HG03097 (cell line): Measurements from ENCODE around the gene VPS16.
"Not testable (repeated sequence)": the region's sequence is repeated elsewhere in the genome, so short reads cannot be mapped to it uniquely, and the experiment has no call there.

Experiments used
- ATAC-seq: cut with Tn5 transposase; IDR thresholded peaks from one replicate; pipeline ENCODE4 v1.9.1; 2021; ENCODE audit not compliant: unreplicated experiment, low FRiP score

The VPS16 gene

DNA sequence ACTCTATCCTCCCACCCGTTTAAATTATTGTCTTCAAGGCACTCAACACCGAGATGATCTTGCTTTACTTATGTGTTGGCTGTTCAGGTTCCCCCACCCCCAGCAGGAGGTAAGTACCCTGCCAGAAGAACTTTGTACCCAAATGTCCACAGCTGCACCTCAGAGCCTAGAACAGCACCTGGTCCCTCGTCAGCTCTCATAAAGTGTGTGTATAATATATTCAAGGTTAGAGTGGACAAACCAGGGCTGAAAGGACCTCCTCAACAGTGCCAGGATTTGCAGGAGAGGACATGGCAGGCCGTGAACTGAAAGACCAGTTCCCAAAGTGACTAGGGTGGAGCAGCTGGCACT is 34.2 kb upstream of the VPS16 start:
- ATAC-seq = no peak

DNA sequence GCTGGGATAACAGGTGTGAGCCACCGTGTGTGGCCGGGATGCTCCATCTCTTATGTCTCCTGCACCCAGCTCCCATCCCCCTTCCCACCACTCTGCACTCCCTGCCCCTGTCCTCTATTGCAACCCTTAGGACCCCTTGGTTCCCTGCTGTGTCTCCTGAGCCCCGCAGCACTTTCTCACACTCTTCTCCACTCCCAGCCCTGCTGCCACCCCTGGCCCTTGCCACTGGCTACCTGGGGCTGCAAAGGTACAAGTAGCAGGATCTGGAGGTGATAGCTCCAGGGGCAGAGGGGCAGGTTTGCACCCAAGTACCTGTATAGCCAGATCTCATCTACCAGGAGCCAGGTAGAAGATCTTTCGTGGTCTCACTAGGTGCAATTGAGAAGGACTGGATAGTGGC is 33.5 kb upstream of the VPS16 start:
- ATAC-seq = no peak

DNA sequence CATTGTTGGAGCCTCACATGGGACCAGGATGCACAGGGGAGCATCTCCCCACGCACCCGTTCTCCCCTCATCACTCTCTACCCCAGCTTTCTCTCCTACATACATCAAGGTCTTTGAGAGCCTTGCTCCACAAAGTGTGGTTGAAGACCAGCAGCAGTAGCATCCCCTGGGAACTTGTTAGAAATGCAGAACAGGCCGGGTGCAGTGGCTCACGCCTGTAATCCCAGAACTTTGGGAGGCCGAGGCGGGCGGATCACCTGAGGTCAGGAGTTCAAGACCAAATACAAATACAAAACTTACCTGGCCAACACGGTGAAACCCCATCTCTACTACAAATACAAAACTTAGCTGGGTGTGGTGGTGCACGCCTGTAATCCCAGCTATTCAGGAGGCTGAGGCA is 32.6 kb upstream of the VPS16 start:
- not testable (repeated sequence) for ATAC-seq

DNA sequence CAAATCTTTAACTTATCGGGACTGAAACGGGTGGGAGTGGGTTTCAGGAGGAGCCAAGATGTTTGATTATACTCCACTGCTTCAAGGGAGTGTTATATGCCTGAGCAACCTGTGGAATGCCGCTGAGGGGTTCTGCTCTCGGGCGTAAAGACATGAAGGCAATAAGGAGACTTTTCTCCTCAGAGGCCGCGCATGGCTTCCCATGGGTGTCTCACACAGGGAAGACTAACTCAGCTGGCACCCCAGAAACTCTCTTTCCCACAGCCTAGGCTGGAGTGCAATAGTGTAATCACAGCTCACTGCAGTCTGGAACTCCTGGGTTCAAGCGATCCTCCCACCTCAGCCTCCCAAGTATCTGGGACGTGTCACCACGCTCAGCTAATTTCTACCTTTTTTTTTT is 30.9 kb upstream of the VPS16 start:
- ATAC-seq = no peak

DNA sequence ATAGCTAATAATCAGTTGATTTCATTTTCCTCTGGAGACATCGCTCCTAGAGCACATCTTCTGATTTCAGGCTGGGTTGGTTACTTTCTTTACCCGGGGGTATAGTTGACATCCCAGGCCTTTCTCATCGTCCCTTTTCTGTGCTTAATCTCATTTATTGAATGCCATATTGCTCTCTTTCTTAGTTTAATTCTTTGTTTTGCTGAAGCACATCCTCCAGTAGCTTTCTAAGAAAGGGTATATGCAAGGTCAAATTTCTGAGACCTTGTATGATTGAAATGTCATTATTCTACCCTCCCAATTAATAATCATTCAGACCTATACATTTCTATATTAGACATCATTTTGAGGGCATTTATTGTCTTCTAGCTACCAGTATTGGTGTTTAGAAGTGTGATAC is 28.4 kb upstream of the VPS16 start:
- ATAC-seq = no peak

DNA sequence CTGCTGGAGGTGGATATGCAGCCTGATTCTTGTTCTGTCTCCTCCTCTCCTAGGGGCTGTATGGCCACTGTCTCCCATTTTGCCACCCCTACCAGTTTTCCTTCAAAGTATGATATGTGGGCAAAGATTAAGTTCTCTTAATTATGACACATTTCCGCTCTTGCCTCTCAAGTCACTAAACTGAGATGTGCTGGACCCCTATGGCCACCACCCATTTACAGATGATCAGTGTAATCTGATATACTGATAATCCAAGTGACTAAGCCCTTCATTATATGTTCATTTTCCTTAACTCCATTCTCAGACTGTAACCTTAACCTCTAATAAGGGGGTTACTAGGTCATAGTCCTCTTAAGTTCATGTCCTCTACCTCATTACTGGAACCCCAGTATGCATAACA is 26.5 kb upstream of the VPS16 start:
- ATAC-seq = no peak

DNA sequence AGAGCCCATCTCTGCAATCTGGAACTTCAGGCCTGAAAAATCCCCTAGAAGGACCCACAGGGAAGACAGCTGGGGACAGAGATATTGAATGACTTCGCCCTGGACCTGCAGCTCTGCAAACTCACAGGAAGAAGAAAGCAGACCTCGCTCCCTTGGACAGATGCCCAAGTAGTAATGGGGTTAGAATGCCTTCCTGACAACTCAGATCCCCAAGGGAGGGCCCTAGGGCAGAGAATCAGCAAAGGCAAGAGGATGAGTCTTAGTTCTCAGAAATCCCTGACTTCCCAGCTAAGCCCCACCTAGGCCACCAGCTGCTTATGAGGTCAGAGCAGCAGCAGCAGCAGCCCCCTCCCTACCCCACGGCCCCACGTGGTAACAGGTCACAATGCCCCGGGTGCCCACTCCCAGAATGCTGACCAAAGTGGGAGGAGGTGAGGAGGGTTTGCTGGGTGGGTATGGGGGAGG is 25.9 kb upstream of the VPS16 start, which contains the start of gene C20orf141:
C20orf141 (plus strand) TSS at position 401 of the 465 bp plus-strand sequence. CDS start 198 bp downstream, outside the sequence.
- ATAC-seq = no peak

DNA sequence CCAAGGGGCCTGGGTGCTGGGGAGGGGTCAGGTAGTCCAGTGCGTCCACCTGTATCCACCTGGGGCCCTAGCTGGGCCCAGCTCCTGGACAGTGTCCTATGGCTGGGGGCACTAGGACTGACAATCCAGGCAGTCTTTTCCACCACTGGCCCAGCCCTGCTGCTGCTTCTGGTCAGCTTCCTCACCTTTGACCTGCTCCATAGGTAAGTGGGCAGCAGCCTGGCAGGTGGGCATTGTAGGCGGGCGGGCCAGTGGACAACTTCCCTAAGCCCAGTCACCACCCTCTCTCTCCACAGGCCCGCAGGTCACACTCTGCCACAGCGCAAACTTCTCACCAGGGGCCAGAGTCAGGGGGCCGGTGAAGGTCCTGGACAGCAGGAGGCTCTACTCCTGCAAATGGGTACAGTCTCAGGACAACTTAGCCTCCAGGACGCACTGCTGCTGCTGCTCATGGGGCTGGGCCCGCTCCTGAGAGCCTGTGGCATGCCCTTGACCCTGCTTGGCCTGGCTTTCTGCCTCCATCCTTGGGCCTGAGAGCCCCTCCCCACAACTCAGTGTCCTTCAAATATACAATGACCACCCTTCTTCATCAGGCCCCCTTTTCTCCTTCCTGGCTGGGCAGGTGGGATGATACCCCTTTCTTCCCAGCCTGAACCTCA is 25.2 kb upstream of the VPS16 start:
- no peak for ATAC-seq

DNA sequence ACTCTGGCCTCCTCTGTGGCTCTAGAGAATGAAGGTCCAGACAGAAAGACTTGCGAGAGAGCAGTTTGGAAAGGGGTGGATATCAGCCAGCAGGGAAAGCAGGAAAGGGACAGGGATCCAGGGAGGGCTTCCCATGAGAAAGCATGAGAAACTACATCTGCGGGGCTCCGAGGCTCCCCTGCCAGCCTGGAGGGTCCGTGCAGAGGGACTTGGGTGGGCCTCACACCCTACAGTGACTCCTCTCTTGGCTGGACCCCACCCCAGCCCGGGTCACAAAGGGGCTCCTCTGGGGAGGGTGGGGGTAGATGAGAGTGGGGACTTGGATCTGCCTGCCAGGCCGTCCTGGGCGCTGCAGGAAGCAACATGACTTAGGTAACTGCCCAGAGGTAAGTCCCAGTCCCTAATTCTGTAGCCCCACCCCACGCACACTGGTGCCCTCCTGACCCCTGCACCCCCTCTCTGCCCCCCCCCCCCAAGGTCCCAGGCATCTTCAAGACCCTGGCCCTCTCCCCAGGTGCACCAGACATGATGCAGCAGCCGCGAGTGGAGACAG is 24.4 kb upstream of the VPS16 start, which contains the start of gene TMEM239:
TMEM239 (plus strand) TSS at position 335 of the 553 bp plus-strand sequence; CDS start at position 526, 191 bp downstream.
- no peak for ATAC-seq

DNA sequence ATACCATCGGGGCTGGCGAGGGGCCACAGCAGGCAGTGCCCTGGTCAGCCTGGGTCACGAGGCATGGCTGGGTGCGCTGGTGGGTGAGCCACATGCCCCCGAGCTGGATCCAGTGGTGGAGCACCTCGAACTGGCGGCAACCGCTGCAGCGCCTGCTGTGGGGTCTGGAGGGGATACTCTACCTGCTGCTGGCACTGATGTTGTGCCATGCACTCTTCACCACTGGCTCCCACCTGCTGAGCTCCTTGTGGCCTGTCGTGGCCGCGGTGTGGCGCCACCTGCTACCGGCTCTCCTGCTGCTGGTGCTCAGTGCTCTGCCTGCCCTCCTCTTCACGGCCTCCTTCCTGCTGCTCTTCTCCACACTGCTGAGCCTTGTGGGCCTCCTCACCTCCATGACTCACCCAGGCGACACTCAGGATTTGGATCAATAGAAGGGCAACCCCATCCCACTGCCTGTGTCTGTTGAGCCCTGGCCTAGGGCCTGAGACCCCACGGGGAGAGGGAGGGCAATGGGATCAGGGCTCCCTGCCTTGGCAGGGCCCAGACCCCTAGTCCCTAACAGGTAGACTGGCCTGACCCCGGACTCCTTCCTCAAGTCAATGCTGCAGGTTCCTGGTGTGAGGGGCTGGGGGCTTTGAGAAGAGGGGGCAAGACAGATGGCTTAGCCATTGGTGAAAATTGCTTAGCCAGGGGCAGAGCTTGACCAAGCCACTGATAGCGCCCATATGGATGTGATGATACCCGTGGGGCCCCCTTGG is 23.8 kb upstream of the VPS16 start:
- ATAC-seq = no peak

DNA sequence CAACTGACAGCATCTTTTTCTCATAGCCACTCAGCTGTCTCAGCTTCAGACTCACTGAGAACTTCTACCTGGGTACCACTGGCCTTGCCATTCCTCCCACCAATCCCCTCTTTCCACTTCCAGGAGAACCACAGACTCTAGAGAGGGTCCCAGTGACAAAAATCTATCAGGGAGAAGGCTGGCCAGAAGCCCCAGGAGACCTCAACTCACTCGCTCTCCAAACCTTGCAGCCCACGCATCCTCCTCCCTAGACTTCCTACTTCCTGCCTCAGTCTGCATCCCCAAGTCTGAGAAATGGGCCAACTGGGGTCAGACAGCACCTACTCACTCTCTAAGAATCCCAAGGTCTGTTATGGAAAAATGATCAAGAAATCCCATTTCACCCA is 23.2 kb upstream of the VPS16 start:
- ATAC-seq = no peak

DNA sequence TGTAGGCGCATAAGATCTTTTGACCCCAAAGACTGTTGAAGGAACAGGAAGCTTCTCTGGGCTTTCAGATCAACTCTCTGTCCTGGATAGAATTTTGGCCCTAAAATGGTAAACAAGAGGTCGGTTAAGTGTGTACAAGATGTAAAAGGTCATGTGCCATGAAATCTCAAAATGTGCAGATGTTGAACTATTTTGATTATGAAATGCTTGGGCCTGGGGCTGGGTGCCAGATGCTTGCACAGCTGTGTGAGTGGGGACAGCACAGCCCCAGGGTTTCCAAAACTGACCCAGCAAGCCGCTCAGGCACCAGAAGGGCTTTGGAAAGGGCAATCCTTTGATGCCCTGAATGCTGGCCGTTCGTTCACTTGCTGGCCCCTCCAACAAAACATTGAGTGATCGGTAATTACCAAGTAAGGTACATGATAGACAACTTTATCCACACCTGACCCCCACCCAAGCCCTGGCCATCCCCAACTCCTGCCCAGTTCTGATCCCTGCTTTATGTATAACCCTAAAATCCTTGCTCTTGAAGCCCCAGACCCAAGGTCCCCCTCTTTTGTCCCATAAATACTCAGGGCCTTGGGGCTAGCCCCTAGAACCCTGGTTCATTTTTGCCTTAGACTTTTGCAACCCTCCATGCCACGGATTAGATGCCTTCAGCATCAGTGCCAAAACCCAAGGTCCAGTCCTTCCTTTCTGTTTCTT is 22.5 kb upstream of the VPS16 start:
- ATAC-seq = no peak

DNA sequence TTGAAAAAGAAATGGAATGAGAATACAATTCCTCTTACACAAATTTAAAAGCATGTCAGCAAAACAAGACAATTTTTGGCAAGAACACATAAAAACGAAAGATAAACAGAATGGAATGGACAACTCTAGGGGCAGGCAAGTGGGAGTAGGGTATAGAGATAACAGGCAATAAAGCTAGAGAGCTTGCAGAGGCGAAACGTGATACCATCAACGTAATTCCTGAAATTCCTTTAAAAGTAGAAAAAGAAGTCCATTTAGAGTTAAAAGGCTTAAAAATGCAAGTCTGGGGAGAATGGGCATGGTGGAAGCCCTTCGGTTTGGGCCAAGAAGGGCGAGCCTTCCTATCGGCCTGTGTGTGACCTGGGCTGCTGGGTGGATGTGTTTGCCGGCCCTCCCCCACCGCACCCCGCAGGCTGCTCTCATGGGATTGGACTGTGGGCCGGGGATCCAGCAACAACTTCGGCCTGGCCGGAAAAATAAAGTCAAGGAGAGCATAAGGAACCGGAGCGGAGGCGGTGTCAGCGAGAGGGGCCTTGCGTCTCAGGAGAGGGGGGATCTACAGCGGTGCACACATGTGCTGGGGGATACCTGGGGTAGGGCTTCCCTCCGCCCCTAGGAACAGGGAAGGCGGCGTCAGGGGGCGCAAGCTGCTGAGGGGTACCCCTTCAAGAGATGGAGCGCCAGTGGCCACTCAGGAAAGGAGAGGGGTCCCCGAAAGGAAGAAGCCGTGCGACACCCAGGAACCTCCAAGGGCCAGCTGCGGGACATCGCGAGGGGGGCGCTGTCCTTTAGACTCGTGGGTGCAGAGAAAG is 20.3 kb upstream of the VPS16 start:
- no peak for ATAC-seq

DNA sequence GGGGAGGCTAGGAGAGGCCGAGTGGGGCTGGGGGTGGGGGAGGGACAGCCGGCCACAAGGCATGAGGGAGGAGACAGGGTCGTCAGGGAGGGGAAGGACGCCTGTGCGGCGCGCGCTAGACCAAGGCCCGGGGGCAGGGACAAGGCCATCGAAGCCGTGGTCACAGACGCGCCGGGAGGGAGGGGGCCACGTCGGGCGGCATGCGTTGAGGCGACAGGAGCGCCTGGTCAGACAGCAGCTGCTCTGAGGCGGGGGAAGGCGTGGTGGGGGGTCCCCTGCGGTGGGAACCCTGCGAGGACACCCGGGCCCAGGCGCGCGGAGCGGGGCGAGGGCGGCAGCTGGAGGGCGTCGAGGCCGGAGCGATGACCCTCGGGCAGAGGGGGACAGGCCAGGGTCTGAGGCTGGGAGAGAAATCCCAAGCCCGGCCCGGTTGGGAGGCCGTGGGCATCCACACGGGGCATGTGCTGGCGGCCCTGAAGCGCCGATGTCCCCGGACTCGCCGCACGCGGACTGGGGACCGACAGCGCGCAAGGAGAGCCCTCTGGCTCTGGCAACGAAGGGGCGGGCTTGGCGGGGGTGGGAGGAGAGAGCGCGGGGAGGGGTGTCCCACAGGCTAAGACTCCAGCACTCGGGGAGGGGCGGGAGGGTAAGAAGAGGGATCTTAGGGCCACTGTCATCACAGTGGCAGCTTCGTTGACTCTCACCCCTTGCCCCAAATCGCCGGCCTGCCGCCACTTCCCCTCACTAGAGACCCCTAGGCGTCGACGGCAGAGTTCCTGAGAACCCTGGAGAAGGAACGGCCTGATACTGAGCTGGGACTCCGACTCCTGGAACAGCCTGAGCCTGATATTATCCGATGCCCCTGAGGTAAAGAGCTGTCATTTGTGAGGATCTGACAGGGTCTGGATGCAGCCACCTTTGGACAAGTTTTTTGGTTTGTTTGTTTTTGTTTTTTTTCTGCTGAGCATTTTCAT is 19.4 kb upstream of the VPS16 start:
- no peak for ATAC-seq

DNA sequence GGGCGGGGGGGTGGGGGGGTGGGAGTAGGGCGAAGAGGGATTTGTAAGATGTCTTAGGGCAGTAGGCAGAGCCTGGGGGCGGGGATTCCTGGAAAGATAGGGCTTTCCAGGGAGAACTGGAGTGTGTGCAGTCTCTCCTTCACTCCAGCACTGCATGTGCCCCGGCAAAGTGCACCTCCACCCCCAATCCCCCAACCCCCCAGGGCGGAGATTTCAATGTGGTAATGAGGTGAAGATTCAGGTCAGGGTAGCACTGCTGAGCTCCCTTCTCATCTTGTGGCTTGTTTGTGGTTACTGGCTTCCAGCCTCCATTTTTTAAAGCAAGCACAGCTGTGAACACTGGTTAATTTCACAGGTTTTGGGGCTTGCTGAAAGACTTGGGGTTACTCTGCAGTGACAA is 18.5 kb upstream of the VPS16 start:
- ATAC-seq = no peak

DNA sequence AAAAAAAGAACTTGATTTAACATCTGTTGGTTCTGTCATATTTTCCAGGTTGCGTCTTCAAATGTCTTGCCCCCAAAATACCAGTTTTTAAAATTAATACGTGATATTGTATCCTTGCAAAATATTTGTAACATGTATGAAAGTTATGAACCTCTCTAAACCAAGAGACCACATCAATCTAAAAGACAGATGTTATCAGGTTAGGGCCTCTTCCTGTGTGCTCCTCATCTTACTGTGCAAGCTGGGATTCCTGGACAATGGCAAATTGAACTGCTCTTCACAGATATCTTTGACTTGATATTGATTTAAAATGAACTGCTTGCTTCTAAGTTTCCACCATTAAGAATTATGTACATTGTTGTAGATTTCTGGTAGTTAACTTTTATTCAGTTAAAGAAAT is 14.8 kb upstream of the VPS16 start:
- no peak for ATAC-seq

DNA sequence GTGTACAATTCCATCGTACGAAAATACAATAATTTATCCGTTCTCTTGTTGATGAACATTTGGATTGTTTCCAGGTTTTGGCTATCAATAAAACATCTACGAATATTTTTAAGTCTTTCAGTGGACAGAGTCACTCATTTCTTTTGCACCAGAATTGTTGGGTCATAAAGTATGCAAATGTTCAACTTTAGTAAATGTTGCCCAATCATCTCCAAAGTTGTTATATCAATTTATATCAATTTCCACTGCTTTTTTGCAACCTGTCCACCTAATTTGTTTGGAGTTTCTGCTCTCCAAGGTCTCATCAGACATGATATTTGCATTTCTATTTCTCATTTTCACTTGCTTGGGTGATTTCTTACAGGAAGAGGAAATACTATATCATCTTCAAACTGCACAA is 13.9 kb upstream of the VPS16 start:
- no peak for ATAC-seq

DNA sequence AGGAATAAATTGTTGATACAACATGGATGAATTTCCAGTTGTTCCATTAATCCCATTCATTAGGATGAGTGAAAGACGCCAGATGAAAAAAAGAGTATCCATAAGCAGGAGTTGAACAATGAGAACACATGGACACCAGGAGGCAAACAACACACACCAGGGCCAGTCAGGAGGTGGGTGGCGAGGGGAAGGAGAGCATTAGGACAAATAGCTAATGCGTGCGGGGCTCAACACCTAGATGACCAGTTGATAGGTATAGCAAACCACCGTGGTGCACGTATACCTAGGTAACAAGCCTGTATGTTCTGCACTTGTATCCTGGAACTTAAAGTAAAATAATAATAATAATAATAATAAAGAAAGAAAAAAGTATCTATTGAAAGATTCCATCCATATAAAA is 11.2 kb upstream of the VPS16 start:
- no peak for ATAC-seq

DNA sequence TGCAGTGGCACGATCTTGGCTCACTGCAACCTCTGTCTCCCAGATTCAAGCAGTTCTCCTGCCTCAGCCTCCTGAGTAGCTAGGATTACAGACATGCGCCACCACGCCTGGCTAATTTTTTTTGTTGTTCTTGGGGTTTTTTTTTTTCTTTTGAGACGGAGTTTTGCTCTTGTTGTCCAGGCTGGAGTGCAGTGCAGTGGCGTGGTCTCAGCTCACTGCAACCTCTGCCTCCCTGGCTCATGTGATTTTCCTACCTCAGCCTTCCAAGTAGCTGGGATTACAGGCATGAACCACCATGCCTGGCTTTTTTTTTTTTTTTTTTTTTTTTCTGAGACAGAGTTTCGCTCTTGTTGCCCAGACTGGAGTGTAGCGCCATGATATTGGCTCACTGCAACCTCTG is 9.3 kb upstream of the VPS16 start:
- not testable (repeated sequence) for ATAC-seq
